Testis (tissue), 3 donors: ENCODE measurements around the gene UCHL1. TPM values are rescaled to one million over a fixed set of nuclear protein-coding genes. Genes with fewer than 3 reads are reported as not detected.
A peak's percentile ranks its signal among the peaks of the same experiment; 100 is the strongest.

Experiments
- DNase-seq: peaks from one replicate; pipeline ENCODE4 v3.0.0-alpha.2; 2019
- H3K27ac ChIP-seq, 2 donors: fragments of 200-600 bp; sonication (generic); one replicate each; pipeline ENCODE4 v1.5.1; 2019
- H3K27me3 ChIP-seq: fragments of 200-600 bp; sonication (generic); one replicate; pipeline ENCODE4 v1.5.1; 2019
- H3K36me3 ChIP-seq: fragments of 200-600 bp; sonication (generic); one replicate; pipeline ENCODE4 v1.5.1; 2017; ENCODE audit warnings: low read depth; ENCODE audit errors: missing control alignments
- H3K4me1 ChIP-seq: fragments of 200-600 bp; sonication (generic); one replicate; pipeline ENCODE4 v1.5.1; 2019
- H3K4me3 ChIP-seq, 2 donors: fragments of 200-600 bp; sonication (generic); one replicate each; pipeline ENCODE4 v1.5.1; 2017 to 2019
- H3K9me3 ChIP-seq: fragments of 200-600 bp; sonication (generic); one replicate; pipeline ENCODE4 v1.5.1; 2017
- POLR2A ChIP-seq: fragments of 450-650 bp; IDR thresholded peaks from one replicate; pipeline ENCODE4 v1.6.1; 2017; ENCODE audit warnings: antibody characterized with exemption, mild to moderate bottlenecking, moderate library complexity
- WGBS, 2 donors: methylation state at CpG; one replicate each; pipeline ENCODE4 v1.1.5; 2018; 5-methylcytosine and 5-hydroxymethylcytosine counted together
- intact Hi-C: fragments of 100-400 bp; cut with DNase I; formaldehyde crosslinking; loops from one replicate; pipeline ENCODE4 v1.15.1; 2023; ENCODE audit warnings: low total_unique reads
- polyA plus RNA-seq: library from polyadenylated mRNA; stranded (reverse); fragments of 350-450 nt; fragmentation: Illumina TruSeq; extraction: RNeasy Lipid Tissue Mini Kit (QIAGEN cat#74804); gene quantifications from one replicate; pipeline ENCODE4 v1.2.3, GENCODE V29; 2014; ENCODE audit warnings: low read depth, low replicate concordance; ENCODE audit not compliant: insufficient read depth
- total RNA-seq, 2 donors: library from RNA; depleted of rRNA; stranded (reverse); fragments of >200 nt; gene quantifications; one replicate each; pipeline ENCODE4 v1.2.3, GENCODE V29; 2016
- TF ChIP-seq, protein P1 (sequence below), 3 experiments: fragments of 450-650 bp in 2 of 3; fragments of 200-600 bp in 1 of 3; sonication (generic) in 1 of 3; IDR thresholded peaks; one replicate each; pipeline ENCODE4 v1.5.1; 2016 to 2019; ENCODE audit warnings: antibody characterized with exemption in 3 of 3, mild to moderate bottlenecking in 2 of 3, moderate library complexity in 1 of 3

UCHL1 gene
- total and polyA plus RNA-seq, 3 donors from 2014 or later: 57.4 to 87.5 (median 84.2) TPM

GRCh38 chr4:41217374-41217773 is 39.4 kb upstream of the UCHL1 start:
- H3K27ac ChIP-seq: peak overlapping the region in 1 of 2 donors; percentile 79
- 44 to 74% methylated on average over 2 of the region's 2 CpGs for WGBS, 2 donors
- no peak overlapping the region for H3K4me3 ChIP-seq
- TF ChIP-seq, protein P1, sequence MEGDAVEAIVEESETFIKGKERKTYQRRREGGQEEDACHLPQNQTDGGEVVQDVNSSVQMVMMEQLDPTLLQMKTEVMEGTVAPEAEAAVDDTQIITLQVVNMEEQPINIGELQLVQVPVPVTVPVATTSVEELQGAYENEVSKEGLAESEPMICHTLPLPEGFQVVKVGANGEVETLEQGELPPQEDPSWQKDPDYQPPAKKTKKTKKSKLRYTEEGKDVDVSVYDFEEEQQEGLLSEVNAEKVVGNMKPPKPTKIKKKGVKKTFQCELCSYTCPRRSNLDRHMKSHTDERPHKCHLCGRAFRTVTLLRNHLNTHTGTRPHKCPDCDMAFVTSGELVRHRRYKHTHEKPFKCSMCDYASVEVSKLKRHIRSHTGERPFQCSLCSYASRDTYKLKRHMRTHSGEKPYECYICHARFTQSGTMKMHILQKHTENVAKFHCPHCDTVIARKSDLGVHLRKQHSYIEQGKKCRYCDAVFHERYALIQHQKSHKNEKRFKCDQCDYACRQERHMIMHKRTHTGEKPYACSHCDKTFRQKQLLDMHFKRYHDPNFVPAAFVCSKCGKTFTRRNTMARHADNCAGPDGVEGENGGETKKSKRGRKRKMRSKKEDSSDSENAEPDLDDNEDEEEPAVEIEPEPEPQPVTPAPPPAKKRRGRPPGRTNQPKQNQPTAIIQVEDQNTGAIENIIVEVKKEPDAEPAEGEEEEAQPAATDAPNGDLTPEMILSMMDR (IDR thresholded peaks at IDR 0.05): no peak
- no peak for TF ChIP-seq POLR2A
- intact Hi-C loops: loop anchor here (5.0 kb wide), 1 partner anchor 290 kb away; no protein-coding TSS in a partner anchor
- no peaks in the 10 kb centered on the region for H3K9me3 ChIP-seq
- no peaks in the 10 kb centered on the region for H3K36me3 ChIP-seq
- H3K27me3 ChIP-seq: no peaks in the 10 kb centered on the region
- H3K4me1 ChIP-seq: no peaks in the 10 kb centered on the region
- DNase-seq: no peak

GRCh38 chr4:41218703-41219102 is 38.0 kb upstream of the UCHL1 start:
- intact Hi-C loops: loop anchor here (5.0 kb wide), 1 partner anchor 291 kb away; no protein-coding TSS in a partner anchor
- no peaks in the 10 kb centered on the region for H3K27me3 ChIP-seq
- H3K36me3 ChIP-seq: no peaks in the 10 kb centered on the region
- no peak for DNase-seq
- H3K4me1 ChIP-seq: no peaks in the 10 kb centered on the region
- H3K9me3 ChIP-seq: no peaks in the 10 kb centered on the region
- no peak overlapping the region for H3K27ac ChIP-seq
- TF ChIP-seq, protein P1 (IDR thresholded peaks at IDR 0.05): no peak
- no peak for TF ChIP-seq POLR2A
- 93 to 96% methylated on average over 3 of the region's 3 CpGs for WGBS, 2 donors
- no peak overlapping the region for H3K4me3 ChIP-seq

DNA sequence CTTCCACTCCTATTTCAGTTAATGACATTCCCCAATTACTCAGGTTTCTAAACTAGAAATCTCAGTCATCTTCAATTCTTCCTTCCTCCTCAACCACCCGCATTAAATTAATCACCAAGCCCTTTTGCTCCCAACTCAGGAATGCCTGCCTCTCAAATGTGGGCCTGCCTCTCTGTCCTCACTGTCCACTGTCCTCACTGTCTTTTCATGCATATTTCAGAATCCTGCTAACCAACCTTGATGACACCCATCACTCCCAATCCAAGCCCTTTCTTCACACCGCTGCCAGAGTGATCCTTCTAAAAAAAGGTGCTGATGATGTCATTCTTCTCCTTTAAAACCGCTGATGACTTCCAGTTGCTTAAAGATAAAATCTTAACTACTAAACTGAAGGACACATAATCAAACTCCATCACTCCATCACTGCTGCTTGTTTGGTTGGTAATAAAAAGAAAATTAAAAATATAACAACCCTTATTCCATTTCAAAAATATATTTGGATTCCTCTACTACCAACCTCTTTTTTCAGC is 37.2 kb upstream of the UCHL1 start:
- no peaks in the 10 kb centered on the region for H3K9me3 ChIP-seq
- H3K27me3 ChIP-seq: no peaks in the 10 kb centered on the region
- intact Hi-C loops: loop anchor here (5.0 kb wide), 1 partner anchor 292 kb away; no protein-coding TSS in a partner anchor
- TF ChIP-seq POLR2A: no peak
- TF ChIP-seq, protein P1 (IDR thresholded peaks at IDR 0.05): no peak
- 86 to 90% methylated on average over 3 of the region's 3 CpGs for WGBS, 2 donors
- no peak for DNase-seq
- no peak overlapping the region for H3K4me3 ChIP-seq
- H3K4me1 ChIP-seq: no peaks in the 10 kb centered on the region
- no peak overlapping the region for H3K27ac ChIP-seq
- H3K36me3 ChIP-seq: no peaks in the 10 kb centered on the region

DNA sequence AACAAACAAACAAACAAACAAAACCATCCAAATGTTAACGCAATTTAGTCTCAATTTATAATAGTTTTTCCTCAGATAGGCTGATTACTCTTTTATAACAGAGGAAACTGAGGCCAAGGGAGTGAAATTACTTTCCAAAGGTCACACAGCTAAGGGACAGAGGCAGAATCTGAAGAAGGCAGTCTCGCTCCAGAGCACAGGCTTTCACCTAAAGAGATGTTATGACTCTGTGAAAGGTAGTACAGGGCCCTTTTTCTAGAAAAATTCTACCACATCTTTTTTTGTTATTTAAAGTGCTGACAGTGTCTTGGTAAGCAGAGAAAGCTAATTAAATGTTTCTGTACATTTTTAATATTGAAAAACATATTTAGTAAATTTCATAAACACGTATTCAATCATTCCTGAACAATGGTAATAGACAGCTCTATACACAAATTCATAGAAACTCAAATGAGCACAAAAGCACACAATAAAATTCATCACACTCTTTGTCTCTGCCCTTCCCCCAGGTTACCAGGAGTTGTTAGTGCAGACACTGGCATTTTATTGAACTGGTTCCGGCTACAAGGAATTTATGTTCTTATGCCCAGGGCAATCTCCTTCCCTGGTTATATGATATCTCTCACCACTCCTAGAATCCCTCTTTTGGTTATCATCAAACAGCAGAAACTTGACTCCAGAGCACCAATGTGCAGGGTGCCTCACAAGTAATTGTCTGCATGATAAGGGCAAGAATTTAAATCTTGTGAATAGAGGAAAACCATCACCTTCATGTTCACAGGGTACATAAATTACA is 34.7 kb upstream of the UCHL1 start:
- intact Hi-C loops: no loop called here
- H3K9me3 ChIP-seq: no peaks in the 10 kb centered on the region
- TF ChIP-seq, protein P1 (IDR thresholded peaks at IDR 0.05): no peak
- TF ChIP-seq POLR2A: no peak

More for the DNA sequence above, 34.7 kb upstream of the UCHL1 start:
- no peak overlapping the region for H3K27ac ChIP-seq
- 86 to 91% methylated on average over 4 of the region's 4 CpGs for WGBS, 2 donors
- DNase-seq: no peak
- no peaks in the 10 kb centered on the region for H3K27me3 ChIP-seq
- H3K36me3 ChIP-seq: no peaks in the 10 kb centered on the region
- H3K4me3 ChIP-seq: no peak overlapping the region
- no peaks in the 10 kb centered on the region for H3K4me1 ChIP-seq
